H54 (cell line): ENCODE measurements around the gene EIF4B.

ENCODE experiments used
- DNase-seq: peaks from one replicate; pipeline ENCODE4 v3.0.0; 2011; ENCODE audit warnings: low spot score, mixed read lengths; ENCODE audit not compliant: insufficient read length
- FAIRE-seq: peaks from 3 replicates; lab custom pipeline; 2011; peaks lifted over from hg19 to GRCh38; lab: Jason Lieb, UNC
- POLR2A ChIP-seq: IDR thresholded peaks from 2 replicates; pipeline ENCODE4 v1.6.1; 2011; ENCODE audit warnings: low read depth, mild to moderate bottlenecking, low read length

The EIF4B gene

DNA sequence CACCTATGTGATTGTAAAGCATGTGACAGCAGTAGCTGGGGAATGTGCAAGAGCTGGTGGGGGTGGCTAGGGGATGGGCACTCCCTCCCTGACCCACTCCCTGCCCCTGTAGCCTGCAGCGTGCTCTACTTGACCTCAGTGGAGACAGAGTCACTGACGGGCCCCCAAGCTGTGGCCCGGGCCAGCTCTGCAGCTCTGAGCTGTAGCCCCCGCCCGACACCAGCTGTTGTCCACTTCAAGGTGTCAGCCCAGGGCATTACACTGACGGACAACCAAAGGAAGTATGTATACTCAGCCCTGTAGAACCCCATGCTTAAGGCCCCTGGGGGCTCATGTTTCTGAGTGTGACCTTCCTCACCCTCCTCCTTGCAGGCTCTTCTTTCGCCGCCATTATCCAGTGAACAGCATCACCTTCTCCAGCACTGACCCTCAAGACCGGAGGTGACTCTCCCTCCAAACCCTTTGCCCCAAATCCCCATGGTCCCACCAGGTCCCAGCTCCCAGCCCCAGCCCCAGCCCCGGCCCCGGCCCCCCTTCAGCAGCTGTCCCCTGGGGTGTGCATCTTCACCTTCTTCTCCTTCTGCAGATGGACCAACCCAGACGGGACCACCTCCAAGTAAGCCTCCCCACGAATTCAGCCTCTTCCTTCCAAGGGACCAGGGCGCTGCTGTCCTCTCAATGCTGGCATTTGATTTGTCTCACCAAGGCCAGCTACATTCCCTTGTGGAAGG is 56.9 kb downstream of the EIF4B start:
- FAIRE-seq (no peak), DNase-seq (no peak)
- no peak for TF ChIP-seq POLR2A

DNA sequence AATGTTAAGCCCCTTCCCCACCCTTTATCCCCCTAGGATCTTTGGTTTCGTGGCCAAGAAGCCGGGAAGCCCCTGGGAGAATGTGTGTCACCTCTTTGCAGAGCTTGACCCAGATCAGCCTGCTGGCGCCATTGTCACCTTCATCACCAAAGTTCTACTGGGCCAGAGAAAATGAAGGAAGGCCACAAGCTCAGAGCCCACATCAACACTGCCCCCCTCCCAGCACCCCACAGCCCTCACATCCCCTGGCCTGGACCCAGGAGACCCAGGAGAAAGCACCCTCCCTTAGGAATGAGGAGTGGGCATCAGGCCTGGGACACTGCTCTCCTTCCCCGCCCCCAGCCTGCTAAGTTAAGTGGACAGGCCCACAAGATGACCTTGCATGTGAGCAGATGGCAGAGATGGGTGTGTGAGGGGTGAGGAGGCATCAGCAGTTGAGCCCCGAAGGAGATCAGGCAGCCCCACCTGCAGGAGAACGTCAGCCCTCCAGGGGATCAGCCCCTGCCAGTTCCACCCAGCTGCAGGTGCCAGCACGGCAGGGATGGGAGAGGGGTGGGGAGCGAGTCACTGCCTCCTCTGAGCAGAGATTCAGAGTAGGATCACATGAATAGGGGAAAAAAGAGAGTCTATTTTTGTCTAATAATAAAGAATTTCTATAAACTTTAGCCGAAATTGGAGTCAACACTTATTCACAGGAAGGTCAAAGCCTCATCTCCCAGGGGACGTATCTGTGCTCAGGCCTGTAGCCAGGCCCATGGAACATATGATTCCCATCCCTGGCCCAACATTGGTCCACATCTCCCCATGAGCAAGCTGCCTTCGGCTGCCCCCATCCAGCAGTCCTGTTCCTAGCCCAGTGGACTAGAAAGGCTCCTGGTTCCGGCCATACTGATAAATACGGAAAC is 57.7 kb downstream of the EIF4B start:
- FAIRE-seq = no peak
- DNase-seq = no peak
- no peak for TF ChIP-seq POLR2A

DNA sequence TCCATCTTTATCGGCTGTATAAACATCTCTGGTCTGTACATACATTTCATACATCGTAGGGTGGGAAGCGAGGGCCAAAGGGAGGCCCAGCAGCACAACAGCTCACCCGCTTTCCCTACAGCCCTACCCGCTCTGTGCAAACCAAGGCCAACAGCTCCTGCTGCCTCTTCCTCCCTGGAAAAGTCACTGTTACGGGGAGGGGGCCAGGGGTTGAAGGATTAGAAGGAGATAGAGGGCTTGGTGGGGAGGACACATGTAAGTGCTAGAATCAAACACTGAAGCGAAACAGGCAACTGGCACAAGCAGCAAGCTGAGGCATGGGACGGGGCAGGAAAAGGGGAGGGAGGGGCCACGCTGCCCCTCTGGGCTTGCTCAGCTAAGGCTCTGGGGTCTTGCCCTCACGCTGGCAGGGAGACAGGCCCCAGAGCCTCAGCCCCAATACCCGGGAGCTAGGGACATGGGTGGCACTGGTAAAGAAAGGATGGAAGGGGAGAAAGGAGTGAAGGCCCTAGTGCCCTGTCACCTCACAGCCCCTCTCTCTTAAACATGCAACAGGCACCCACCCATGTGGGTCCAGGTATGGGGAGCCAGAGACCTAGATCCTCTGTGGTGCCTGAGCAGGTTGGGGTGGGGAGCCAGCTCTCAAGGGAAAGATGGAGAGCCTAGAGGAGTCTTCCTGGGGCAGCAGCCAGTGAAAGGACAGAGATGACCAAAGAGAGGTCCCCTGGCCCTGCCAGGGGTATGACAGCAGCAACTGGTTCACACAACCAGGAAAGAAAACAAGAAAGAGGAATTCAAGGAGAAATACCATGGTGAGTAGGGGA is 58.6 kb downstream of the EIF4B start:
- FAIRE-seq (no peak), DNase-seq (no peak)
- no peak for TF ChIP-seq POLR2A

DNA sequence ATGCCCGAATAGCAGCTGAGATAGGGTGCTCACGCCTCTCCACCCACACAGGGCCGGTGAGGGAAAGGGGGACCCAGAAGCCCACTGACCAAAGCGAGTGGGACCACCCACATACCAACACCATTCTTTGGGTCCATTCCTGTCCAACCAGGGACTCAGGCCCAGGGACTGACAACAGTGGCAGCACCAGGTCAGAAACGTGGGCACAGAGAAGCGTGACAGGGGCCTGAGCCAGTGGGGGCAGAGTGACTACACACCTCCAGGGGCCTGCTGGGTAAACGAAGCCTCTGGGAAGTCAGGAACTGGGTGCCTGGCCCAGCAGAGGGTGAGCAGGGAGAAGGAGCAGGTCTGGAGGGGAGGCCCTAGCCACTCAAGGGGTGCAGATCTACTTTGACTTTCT is 59.2 kb downstream of the EIF4B start:
- DNase-seq (no peak), FAIRE-seq (no peak)
- TF ChIP-seq POLR2A = no peak

DNA sequence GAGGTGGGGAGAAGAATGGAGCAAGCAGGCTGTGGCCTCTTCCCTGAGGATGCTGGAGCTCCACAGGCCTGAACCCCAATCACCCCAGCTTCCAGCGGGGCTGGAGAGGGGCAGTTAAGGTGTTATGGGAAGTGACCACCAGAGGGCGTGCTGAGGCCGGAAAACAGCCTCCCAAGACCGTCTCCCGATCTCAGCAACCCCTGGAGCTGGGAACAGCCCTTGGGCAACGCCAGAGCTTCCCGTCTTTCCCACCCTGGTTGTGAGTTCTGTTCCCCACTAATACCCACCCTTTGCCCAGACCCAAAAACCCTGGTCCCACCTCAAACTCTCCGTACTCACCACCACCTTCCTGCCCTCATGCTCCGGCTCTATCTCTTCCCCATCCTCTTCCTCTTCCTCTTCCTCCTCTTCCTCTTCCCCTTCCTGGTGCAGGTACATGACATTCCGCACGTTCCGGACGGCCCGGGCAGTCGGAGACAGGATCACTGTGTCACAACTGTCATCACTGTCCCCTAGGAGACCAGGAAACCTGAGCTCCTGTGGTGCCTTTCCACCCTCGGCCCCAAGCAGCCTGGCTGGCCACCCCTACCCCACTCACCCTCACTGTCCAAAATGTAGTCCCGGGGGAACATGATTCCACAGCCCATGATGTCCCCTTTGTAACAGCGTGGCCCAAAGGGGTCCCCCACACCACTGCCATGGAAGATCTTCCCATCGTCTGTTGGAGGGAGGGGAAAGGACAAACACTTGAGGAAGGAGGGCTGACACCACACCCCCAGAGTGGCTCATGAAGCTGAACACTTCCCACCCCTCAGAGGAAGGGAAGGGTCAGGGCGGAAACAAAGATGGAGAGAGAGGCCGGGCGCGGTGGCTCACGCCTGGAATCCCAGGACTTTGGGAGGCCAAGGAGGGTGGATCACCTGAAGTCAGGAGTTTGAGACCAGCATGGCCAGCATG is 60.0 kb downstream of the EIF4B start:
- peak; percentile 88 for DNase-seq
- TF ChIP-seq POLR2A = no peak
- no peak for FAIRE-seq

DNA sequence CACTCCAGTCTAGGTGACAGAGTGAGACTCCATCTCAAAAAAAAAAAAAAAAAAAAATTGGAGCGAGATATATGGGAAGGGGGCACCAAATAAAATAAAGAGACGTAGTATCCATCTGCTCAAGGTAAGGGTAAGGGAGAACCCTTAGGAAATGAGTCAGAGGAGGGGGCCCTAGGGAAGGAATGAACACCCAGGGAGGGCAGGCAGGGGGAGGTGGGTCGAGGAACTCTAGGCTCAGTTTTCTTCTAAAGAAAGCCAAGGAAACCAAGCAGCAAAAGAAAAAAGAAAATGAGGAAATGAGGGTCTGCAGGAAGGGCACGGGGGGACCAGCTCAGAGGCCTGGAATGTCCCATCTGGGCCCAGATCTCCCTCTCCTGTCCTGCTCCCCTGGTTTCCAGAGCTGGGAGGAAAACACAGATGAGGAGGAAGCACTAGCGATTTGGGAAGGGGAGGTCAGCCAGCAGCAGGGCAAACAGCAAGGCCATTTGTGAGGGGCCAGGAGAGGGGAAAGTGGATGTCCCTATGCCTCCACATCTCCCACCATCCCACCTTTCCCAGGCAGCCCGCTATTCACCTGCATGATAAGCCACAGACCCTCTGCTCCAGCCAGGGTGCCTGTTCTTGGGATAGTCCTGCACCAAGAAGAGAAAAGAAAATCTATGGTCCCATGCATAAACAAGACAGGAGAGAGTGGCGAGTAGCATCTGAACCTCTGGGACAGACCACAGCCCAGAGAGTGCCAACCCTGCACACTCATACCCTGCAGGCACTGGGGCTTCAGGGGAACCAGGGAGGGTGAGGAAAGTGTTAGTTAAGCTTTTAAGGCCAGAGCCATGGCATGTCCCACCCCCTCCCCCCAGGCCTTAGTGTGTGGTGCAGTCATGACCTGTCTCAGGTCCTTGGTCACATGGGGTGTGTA is 61.1 kb downstream of the EIF4B start:
- no peak for FAIRE-seq
- no peak for TF ChIP-seq POLR2A
- no peak for DNase-seq

DNA sequence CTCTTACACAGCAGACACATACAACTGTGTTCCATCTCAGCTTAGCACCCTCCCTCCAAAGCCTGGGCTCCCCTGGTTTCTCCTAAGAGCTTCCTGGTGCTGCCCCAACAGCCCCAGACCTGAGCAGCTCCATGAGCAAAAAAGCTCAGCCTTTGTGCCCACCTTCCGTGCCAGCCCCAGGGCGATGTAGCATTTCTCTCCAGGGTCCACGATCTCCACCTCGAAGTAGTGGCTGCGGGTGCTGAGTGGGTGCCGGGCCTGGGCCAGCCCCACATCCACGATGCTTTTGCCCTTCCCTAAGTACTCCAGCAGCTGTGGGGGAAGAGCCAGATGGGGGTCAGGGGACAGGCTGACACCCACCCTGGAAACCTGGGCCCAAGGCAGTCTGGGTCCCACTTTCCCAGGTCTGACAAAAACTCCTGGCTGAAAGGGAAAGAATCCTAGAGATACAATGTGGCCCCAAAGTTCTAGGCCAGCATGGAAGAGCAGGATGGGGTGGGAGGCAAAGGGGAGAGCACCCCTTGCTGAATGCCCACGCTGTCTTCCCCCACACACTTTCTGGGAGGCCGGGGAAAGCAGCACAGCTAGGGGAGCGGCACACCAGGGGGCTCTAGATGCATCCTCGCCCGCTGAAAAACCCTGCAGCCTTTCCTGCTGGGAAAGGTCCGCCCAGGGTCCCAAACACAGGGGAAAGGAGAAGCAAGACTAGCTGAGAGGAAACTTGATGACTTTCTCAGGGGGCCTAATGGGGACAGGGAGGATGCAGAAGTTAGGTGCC is 61.9 kb downstream of the EIF4B start:
- TF ChIP-seq POLR2A = no peak
- FAIRE-seq (no peak), DNase-seq (no peak)

DNA sequence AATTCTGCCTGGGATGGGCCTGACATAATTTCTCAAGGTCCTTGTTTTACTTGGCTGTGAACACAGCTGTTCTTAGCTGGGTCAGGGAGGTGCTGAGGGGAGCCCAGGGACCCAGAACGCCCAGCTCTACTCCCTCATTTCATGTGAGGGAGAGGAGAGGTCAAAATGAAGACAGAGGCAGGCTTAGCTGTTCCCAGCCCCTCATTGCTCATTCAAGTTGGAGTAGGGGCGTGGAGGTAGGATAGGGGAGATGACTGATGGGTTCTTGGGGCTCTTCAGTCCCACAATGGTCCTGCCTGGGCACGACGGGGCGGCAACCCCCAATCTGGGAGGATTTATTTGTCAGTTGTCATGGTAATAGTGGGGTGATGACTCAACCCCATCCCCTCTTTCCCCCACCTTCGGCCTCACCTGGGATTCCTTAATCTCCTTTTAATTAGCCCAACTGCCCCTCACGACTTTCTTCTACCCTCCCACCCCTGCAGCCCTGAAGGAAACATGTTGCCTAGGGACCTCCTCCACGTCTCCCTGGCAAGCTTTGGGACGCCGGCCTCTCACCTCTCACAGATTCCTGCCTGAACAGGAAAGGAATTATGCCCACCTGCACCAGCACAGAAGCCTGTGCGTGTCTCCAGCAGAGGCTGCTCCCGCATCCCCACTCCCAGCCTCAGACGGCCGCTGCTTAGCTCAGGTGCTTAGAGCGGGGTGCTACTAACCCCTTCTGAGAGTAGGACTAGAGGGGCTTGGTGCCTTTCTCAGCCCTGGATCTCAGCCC is 62.7 kb downstream of the EIF4B start:
- no peak for FAIRE-seq

DNA sequence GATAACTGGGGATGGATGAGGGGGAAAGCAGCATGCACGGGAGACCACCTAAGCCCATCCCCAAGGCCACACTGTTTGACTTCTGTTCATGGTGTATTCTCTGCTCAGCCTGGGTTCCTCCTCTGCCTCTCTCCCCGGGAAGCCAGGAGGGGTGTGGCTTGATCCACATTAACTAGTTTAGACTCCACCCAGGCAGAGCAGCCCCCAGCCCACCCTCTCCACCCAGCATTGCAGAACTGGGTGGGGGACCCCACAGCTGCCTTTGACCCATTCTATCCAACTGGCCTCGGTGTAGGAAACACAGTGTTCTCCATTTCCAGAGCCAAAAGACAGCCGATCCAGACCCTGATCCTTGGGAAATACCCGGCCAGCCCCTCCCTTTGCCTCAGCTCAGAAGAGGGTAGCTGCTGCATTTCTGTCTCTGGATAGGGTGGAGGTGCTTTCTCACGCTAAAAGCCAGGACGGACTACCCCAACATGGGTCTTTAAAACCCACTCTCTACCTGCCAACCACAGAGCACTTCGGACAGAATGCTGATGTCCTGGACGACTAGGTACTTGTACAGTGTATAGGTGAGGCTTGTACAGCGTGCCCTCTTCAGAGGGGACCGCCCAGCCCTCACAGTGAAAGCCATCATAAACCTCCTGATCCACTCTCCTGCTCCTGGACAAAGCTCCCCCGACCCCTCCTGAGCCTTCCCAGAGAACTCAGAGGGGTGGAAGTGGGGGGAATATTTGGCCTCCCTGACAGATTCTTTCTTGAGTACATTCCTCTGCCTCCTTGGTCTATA is 63.6 kb downstream of the EIF4B start:
- no peak for DNase-seq
- FAIRE-seq = no peak
- TF ChIP-seq POLR2A = no peak

More for the DNA sequence above, 62.7 kb downstream of the EIF4B start:
- no peak for TF ChIP-seq POLR2A
- no peak for DNase-seq
